Osteoblast (primary cell): ENCODE results near the gene CDYL2. TPM values are rescaled to one million over a fixed set of nuclear protein-coding genes. Genes with fewer than 3 reads are reported as not detected.

Experiments used
- DNase-seq: peaks from one replicate; pipeline ENCODE4 v3.0.0; 2011; ENCODE audit warnings: low spot score, mixed read lengths; ENCODE audit not compliant: insufficient read length; ENCODE audit errors: missing footprints
- H2AFZ ChIP-seq: 2 replicates; pipeline ENCODE4 v1.6.0; 2011; ENCODE audit warnings: mild to moderate bottlenecking, low read length
- H3K27ac ChIP-seq: 2 replicates; pipeline ENCODE4 v1.5.1; 2011; ENCODE audit warnings: mild to moderate bottlenecking, low read depth, low read length, moderate library complexity
- H3K27me3 ChIP-seq: 2 replicates; pipeline ENCODE4 v1.6.0; 2012; ENCODE audit warnings: mild to moderate bottlenecking, control low read depth, inconsistent platforms, low read length, moderate library complexity; ENCODE audit not compliant: insufficient read depth
- H3K36me3 ChIP-seq: 2 replicates; pipeline ENCODE4 v1.5.1; 2011; ENCODE audit warnings: mild to moderate bottlenecking, low read length, control low read depth, moderate library complexity; ENCODE audit not compliant: insufficient read depth
- H3K4me1 ChIP-seq: 2 replicates; pipeline ENCODE4 v1.5.1; 2011; ENCODE audit warnings: mild to moderate bottlenecking, low read length, control low read depth, moderate library complexity; ENCODE audit not compliant: insufficient read depth
- H3K4me2 ChIP-seq: 2 replicates; pipeline ENCODE4 v1.6.0; 2011; ENCODE audit warnings: mild to moderate bottlenecking, low read length; ENCODE audit not compliant: insufficient read depth
- H3K4me3 ChIP-seq: fragments of 200-600 bp; sonication (generic); 3 replicates; pipeline ENCODE4 v1.5.1; 2012; ENCODE audit warnings: mild to moderate bottlenecking, low read length, inconsistent platforms; ENCODE audit not compliant: insufficient read depth
- H3K79me2 ChIP-seq: 2 replicates; pipeline ENCODE4 v1.6.0; 2012; ENCODE audit warnings: mild to moderate bottlenecking, low read length, control low read depth, inconsistent platforms; ENCODE audit not compliant: insufficient read depth
- H3K9me3 ChIP-seq: 2 replicates; pipeline ENCODE4 v1.5.1; 2011; ENCODE audit warnings: low read depth, low read length, control low read depth
- H4K20me1 ChIP-seq: 2 replicates; pipeline ENCODE4 v1.6.0; 2012; ENCODE audit warnings: mild to moderate bottlenecking, low read length, control low read depth; ENCODE audit not compliant: insufficient read depth
- total RNA-seq: library from RNA; depleted of rRNA; stranded (reverse); fragments of >200 nt; gene quantifications from 2 replicates; pipeline ENCODE4 v1.2.3, GENCODE V29; 2012
- TF ChIP-seq, protein P1 (sequence below): IDR thresholded peaks from 2 replicates; pipeline ENCODE4 v1.5.1; 2011; ENCODE audit warnings: mild to moderate bottlenecking, low read depth, low read length, moderate library complexity; ENCODE audit errors: extremely low read depth

The CDYL2 gene
- total RNA-seq, 1 donor, result 8.3 TPM

DNA sequence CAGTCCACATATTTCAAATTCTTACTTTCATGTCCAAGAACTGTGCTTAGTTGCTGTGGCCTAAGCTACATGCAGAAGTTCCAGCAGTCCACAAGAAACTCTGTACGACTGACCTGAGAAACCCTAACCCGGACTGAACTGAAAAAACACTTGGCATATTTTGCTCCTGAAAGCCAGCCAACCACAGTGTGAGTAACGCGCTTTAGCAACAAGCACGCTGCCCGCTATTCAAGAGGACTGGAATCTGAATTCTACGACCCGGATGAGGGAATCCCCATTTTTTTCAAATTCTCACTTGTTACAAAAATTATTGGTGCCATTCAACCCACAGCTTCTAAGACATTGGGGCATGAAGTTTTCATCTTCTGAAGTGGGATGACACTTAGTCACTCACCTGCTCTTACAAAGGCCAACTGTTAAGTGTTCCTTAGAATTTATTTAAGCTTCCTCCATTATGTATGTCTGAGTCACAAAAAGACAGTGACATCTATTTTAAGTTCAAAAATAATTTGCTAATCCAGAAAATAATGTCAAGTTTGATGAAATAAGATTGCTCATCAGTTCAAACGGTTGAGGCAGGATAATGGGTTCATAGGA is 78.7 kb downstream of the CDYL2 start:
- Histone ChIP-seq H3K27me3 (no peaks in the 10 kb centered on the region), H3K36me3 (no peaks in the 10 kb centered on the region), H3K4me1 (peaks cover 6% of the 10 kb centered on the region), H3K4me2 (no peak overlapping the region), H3K79me2 (peaks cover 4% of the 10 kb centered on the region), H3K9me3 (no peaks in the 10 kb centered on the region), H3K4me3 (no peak overlapping the region), H2AFZ (no peak overlapping the region), H3K27ac (no peak overlapping the region), H4K20me1 (peaks cover 10% of the 10 kb centered on the region)
- TF ChIP-seq, protein P1, sequence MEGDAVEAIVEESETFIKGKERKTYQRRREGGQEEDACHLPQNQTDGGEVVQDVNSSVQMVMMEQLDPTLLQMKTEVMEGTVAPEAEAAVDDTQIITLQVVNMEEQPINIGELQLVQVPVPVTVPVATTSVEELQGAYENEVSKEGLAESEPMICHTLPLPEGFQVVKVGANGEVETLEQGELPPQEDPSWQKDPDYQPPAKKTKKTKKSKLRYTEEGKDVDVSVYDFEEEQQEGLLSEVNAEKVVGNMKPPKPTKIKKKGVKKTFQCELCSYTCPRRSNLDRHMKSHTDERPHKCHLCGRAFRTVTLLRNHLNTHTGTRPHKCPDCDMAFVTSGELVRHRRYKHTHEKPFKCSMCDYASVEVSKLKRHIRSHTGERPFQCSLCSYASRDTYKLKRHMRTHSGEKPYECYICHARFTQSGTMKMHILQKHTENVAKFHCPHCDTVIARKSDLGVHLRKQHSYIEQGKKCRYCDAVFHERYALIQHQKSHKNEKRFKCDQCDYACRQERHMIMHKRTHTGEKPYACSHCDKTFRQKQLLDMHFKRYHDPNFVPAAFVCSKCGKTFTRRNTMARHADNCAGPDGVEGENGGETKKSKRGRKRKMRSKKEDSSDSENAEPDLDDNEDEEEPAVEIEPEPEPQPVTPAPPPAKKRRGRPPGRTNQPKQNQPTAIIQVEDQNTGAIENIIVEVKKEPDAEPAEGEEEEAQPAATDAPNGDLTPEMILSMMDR, result no peak
- no peak for DNase-seq

DNA sequence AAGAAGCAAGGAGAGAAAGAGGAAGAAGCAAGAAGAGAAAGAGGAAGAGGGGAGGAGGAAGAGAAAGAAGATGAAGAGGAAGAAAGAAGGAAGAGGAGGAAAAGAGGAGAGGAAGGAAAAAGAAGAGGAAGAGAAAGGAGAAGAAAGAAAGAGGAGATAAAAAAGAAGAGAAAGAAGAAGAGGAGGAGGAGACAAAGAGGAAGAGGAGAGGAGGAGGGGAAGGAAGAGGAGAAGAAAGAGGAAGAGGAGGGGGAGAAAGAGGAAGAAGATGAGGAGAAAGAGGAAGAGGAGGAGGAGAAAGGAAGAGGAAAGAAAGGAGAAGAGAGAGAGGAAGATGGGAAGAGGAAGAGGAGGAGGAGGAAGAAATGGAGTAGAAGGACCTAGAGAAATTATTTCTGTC is 80.4 kb downstream of the CDYL2 start:
- TF ChIP-seq, protein P1, result no peak
- Histone ChIP-seq H3K27me3 (no peaks in the 10 kb centered on the region), H4K20me1 (peaks cover 10% of the 10 kb centered on the region), H3K9me3 (no peaks in the 10 kb centered on the region), H3K36me3 (no peaks in the 10 kb centered on the region), H3K79me2 (peaks cover 4% of the 10 kb centered on the region), H3K4me2 (no peak overlapping the region), H2AFZ (no peak overlapping the region), H3K27ac (no peak overlapping the region), H3K4me3 (no peak overlapping the region), H3K4me1 (peaks cover 6% of the 10 kb centered on the region)
- no peak for DNase-seq

DNA sequence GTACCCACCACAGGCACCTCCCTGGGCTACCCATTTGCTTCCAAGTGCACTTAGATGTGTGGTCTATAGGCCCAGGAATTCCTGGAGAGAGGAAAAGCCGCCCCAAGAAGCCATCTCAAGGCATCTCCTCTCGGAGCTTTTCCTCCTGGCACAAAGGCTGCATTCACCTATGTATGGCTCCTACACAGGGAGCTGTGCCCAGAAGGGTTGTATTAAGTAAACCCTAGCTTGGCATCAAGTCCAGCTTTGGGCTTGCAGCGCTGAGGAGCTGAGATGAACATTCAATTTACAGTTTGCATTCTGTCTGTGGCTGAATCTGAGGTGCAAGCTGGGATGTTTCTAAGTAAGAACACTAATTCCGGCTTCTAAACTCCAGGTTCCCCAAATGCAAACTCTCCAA is 81.3 kb downstream of the CDYL2 start:
- Histone ChIP-seq H3K79me2 (peaks cover 4% of the 10 kb centered on the region), H3K4me3 (no peak overlapping the region), H3K36me3 (no peaks in the 10 kb centered on the region), H2AFZ (no peak overlapping the region), H3K4me1 (peaks cover 6% of the 10 kb centered on the region), H3K9me3 (no peaks in the 10 kb centered on the region), H4K20me1 (peaks cover 10% of the 10 kb centered on the region), H3K27ac (no peak overlapping the region), H3K4me2 (no peak overlapping the region), H3K27me3 (no peaks in the 10 kb centered on the region)
- no peak for DNase-seq
- TF ChIP-seq, protein P1, result no peak

DNA sequence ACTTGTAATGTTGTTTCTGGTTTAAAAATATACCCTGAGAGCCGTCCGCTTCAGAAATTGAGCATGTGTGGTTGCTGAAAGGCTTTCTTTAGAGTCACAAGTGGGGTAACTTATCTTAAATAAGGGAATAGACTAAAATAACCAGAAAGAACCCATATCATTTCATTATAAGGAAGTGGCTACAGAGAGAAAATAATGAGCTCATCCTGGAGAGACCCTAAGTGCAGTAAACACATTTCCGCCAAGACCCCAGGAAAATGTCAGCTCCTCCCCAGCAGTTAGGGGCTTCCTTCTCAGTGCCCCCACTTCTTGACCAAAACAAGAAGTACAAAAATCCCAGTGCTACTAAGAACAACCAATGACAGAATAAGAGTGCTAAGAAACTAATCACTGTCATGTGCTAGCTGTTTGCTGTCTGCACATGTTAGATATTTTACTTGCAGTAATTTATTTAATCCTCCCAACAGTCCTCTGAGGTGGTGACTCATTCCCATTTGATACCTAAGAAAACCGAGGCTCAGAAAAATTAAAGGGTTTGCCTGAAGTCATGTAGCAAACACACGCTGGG is 83.5 kb downstream of the CDYL2 start:
- no peaks in the 10 kb centered on the region for H3K9me3 ChIP-seq
- no peak overlapping the region for H3K4me2 ChIP-seq
- H3K27me3 ChIP-seq, result no peaks in the 10 kb centered on the region
- TF ChIP-seq, protein P1, result no peak
- peaks cover 10% of the 10 kb centered on the region for H4K20me1 ChIP-seq
- DNase-seq, result no peak
- no peak overlapping the region for H3K4me3 ChIP-seq
- H2AFZ ChIP-seq, result no peak overlapping the region
- peaks cover 6% of the 10 kb centered on the region for H3K4me1 ChIP-seq
- no peak overlapping the region for H3K27ac ChIP-seq
- no peaks in the 10 kb centered on the region for H3K36me3 ChIP-seq
- H3K79me2 ChIP-seq, result peaks cover 4% of the 10 kb centered on the region
